OCI-LY7 (cell line): ENCODE results near the gene LPP. TPM values are rescaled to one million over a fixed set of nuclear protein-coding genes. Genes with fewer than 3 reads are reported as not detected.

Experiments
- BruUV-seq: library from RNA; stranded (reverse); fragments of 400-500 nt; replicated peaks from 2 replicates; lab custom pipeline; 2021; lab: Mats Ljungman, UMichigan
- CTCF ChIA-PET: fragments of 300-600 bp; sonication (Branson Sonifier 250); formaldehyde crosslinking; loops from one replicate; lab custom pipeline; 2022; ENCODE audit warnings: antibody characterized with exemption; ENCODE audit not compliant: unreplicated experiment; lab: Charles Lee
- POLR2A ChIA-PET: fragments of 300-600 bp; sonication (Branson Sonifier 250); formaldehyde crosslinking; loops from one replicate; lab custom pipeline; 2022; ENCODE audit warnings: antibody characterized with exemption; lab: Charles Lee
- DNase-seq: peaks from one replicate; pipeline ENCODE4 v3.0.0-alpha.2; 2015; ENCODE audit warnings: low spot score
- H2AFZ ChIP-seq: fragments of 200-600 bp; sonication (generic), shearing (Covaris generic); 2 replicates; pipeline ENCODE4 v1.6.1; 2014; ENCODE audit warnings: mild to moderate bottlenecking, antibody characterized with exemption, low read length, moderate library complexity
- H3K27ac ChIP-seq: fragments of 200-600 bp; sonication (generic); 2 replicates; pipeline ENCODE4 v1.5.1; 2014; ENCODE audit warnings: mixed run types, low read depth, mild to moderate bottlenecking, moderate library complexity, low read length, inconsistent platforms; ENCODE audit not compliant: poor library complexity, severe bottlenecking
- H3K36me3 ChIP-seq: fragments of 200-600 bp; sonication (generic); 2 replicates; pipeline ENCODE4 v1.6.1; 2014; ENCODE audit warnings: mild to moderate bottlenecking, antibody characterized with exemption, low read length, moderate library complexity, mixed read lengths; ENCODE audit not compliant: insufficient read depth
- H3K4me1 ChIP-seq: fragments of 200-600 bp; sonication (generic); 2 replicates; pipeline ENCODE4 v1.5.1; 2014; ENCODE audit warnings: mild to moderate bottlenecking, low read length; ENCODE audit not compliant: insufficient read depth, poor library complexity, severe bottlenecking
- H3K4me2 ChIP-seq: fragments of 200-600 bp; sonication (generic); 2 replicates; pipeline ENCODE4 v1.6.1; 2014; ENCODE audit warnings: mild to moderate bottlenecking, low read length
- H3K4me3 ChIP-seq: fragments of 200-600 bp; sonication (generic); 2 replicates; pipeline ENCODE4 v1.5.1; 2014; ENCODE audit warnings: mild to moderate bottlenecking, low read depth, low read length; ENCODE audit not compliant: poor library complexity, severe bottlenecking
- H3K79me2 ChIP-seq: fragments of 200-600 bp; sonication (generic); 2 replicates; pipeline ENCODE4 v1.6.1; 2016; ENCODE audit warnings: low read depth, mild to moderate bottlenecking, low read length, moderate library complexity, mixed read lengths; ENCODE audit not compliant: insufficient read depth
- H3K9me2 ChIP-seq: fragments of 200-600 bp; sonication (generic); 2 replicates; pipeline ENCODE4 v1.6.1; 2016; ENCODE audit warnings: mild to moderate bottlenecking, low read length, mixed read lengths; ENCODE audit not compliant: insufficient read depth
- H3K9me3 ChIP-seq: fragments of 200-600 bp; sonication (generic); 2 replicates; pipeline ENCODE4 v1.6.1; 2014; ENCODE audit warnings: mild to moderate bottlenecking, mixed run types, low read length, mixed read lengths
- H4K20me1 ChIP-seq: fragments of 200-600 bp; sonication (generic); 2 replicates; pipeline ENCODE4 v1.6.1; 2014; ENCODE audit warnings: mild to moderate bottlenecking, antibody characterized with exemption, low read length, moderate library complexity, mixed read lengths; ENCODE audit not compliant: insufficient read depth
- CTCF ChIP-seq: fragments of 200-600 bp; sonication (generic); conservative IDR thresholded peaks from 2 replicates; pipeline ENCODE4 v1.5.1; 2014; ENCODE audit warnings: mild to moderate bottlenecking, antibody characterized with exemption, low read length, moderate library complexity, mixed read lengths
- EZH2phosphoT487 ChIP-seq: fragments of 200-600 bp; sonication (generic); IDR thresholded peaks from 2 replicates; pipeline ENCODE4 v1.6.1; 2018; ENCODE audit warnings: low read depth, borderline replicate concordance, mild to moderate bottlenecking, mixed run types, antibody characterized with exemption, low read length, moderate library complexity, mixed read lengths
- intact Hi-C: fragments of 100-400 bp; cut with micrococcal nuclease; formaldehyde crosslinking; loops from one replicate; pipeline ENCODE4 v1.10.0; 2022; ENCODE audit not compliant: unreplicated experiment
- total RNA-seq, 2 experiments: library from RNA; depleted of rRNA in 1 of 2; stranded (reverse); fragments of >200 nt in 1 of 2; shearing (Covaris generic) in 1 of 2; gene quantifications; 2 replicates each; pipeline ENCODE4 v1.2.3, GENCODE V29; 2014 to 2022

The LPP gene
- total RNA-seq, 2 experiments from 2014 or later = 10.9 to 119 TPM

GRCh38 chr3:188520466-188520865, 366.5 kb downstream of the LPP start:
- Histone ChIP-seq H3K79me2 (no peaks in the 10 kb centered on the region), H3K4me2 (no peak overlapping the region), H3K4me3 (no peak overlapping the region), H4K20me1 (no peaks in the 10 kb centered on the region), H3K36me3 (no peaks in the 10 kb centered on the region), H3K27ac (no peak overlapping the region), H3K9me3 (no peaks in the 10 kb centered on the region), H3K4me1 (no peaks in the 10 kb centered on the region), H2AFZ (no peak overlapping the region), H3K9me2 (no peaks in the 10 kb centered on the region)
- BruUV-seq = no TSS peak
- POLR2A ChIA-PET = no interaction called here
- no peak for DNase-seq
- CTCF ChIA-PET = no interaction called here
- no peak for TF ChIP-seq EZH2phosphoT487
- TF ChIP-seq CTCF = no peak
- intact Hi-C loops = no loop called here

DNA sequence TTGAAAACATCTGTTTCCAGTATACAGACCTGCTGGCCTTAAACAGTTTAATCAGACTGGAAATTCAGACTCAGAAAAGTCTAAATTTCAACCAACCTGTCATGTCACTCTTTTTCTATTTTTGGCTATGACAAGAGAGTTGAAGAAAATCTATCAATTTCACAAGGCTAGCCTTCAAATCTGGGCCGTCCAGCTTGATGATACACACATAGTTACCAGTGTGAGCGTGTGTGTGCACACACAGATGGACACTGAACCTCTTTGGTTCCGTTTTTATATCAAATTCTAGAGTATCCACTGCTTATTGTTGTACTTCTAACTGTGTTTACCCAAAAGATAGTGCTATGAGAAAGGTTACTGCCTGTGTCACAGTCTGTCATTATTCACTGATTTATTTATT, 368.2 kb downstream of the LPP start:
- no peak for DNase-seq
- Histone ChIP-seq H3K4me1 (no peaks in the 10 kb centered on the region), H3K4me3 (no peak overlapping the region), H3K9me2 (no peaks in the 10 kb centered on the region), H3K4me2 (no peak overlapping the region), H2AFZ (no peak overlapping the region), H3K79me2 (no peaks in the 10 kb centered on the region), H3K9me3 (no peaks in the 10 kb centered on the region), H3K36me3 (no peaks in the 10 kb centered on the region; the same call in 1 of the 2 replicates), H4K20me1 (no peaks in the 10 kb centered on the region), H3K27ac (no peak overlapping the region)
- TF ChIP-seq EZH2phosphoT487 = no peak
- TF ChIP-seq CTCF = no peak
- intact Hi-C loops = no loop called here
- POLR2A ChIA-PET = interaction anchor here (0.5 kb wide), 1 partner anchor 549 kb away, joined by 3 read pairs; no protein-coding TSS in a partner anchor
- no TSS peak for BruUV-seq
- CTCF ChIA-PET = no interaction called here

DNA sequence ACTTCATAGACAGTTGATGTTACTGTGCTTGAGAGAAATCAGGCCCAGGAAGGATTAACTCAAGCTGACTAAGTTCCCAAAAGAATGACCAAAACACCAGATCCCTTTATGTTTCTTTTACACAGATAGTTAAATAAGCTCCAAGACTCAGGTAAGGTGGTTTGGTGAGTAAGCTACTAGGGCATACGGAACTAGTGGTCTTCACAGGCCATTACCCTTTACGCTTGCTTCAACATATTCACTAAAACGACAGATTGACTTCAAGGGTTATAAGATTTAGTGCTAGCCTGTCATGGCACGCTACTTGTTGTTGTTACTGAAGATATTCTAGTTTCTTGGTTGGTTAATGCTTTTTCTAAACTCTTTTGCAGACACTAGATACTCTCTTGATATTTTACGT, 369.3 kb downstream of the LPP start:
- Histone ChIP-seq H3K79me2 (no peaks in the 10 kb centered on the region), H3K36me3 (no peaks in the 10 kb centered on the region; the same call in 1 of the 2 replicates), H2AFZ (no peak overlapping the region), H3K27ac (no peak overlapping the region), H3K9me2 (no peaks in the 10 kb centered on the region), H3K4me1 (no peaks in the 10 kb centered on the region), H3K4me2 (no peak overlapping the region), H4K20me1 (no peaks in the 10 kb centered on the region), H3K9me3 (no peaks in the 10 kb centered on the region), H3K4me3 (no peak overlapping the region)
- TF ChIP-seq CTCF (no peak), EZH2phosphoT487 (no peak)
- POLR2A ChIA-PET = interaction anchor here (0.8 to 1.0 kb wide), 2 partner anchors 10 to 49 kb away, joined by 3 to 4 read pairs; no protein-coding TSS in a partner anchor
- CTCF ChIA-PET = no interaction called here
- intact Hi-C loops = no loop called here
- no TSS peak for BruUV-seq
- DNase-seq = no peak
